SK-N-SH (cell line): Measurements from ENCODE around the gene MALAT1. TPM values are rescaled to one million over a fixed set of nuclear protein-coding genes. Genes with fewer than 3 reads are reported as not detected.

Experiments used
- CHD2 ChIP-seq: fragments of 150-350 bp; IDR thresholded peaks from 2 replicates; pipeline ENCODE4 v1.6.1; 2018; ENCODE audit warnings: low read length; ENCODE audit not compliant: partially characterized antibody
- ELF1 ChIP-seq: IDR thresholded peaks from 2 replicates; pipeline ENCODE4 v1.4.0; 2012
- EP300 ChIP-seq, 2 experiments: IDR thresholded peaks; 2 replicates each; pipeline versions ENCODE4 v1.4.0 to v1.6.1; 2012; ENCODE audit warnings: borderline replicate concordance in 1 of 2, low read depth in 1 of 2, low read length in 1 of 2
- FOSL2 ChIP-seq: IDR thresholded peaks from 2 replicates; pipeline ENCODE4 v1.4.0; 2012; ENCODE audit warnings: low read depth, mild to moderate bottlenecking, moderate library complexity, borderline replicate concordance
- MAX ChIP-seq: IDR thresholded peaks from 2 replicates; pipeline ENCODE4 v1.4.0; 2012; ENCODE audit warnings: low read depth
- MEF2A ChIP-seq: IDR thresholded peaks from 2 replicates; pipeline ENCODE4 v1.4.0; 2012; ENCODE audit warnings: low read depth, borderline replicate concordance
- NFIC ChIP-seq: IDR thresholded peaks from 2 replicates; pipeline ENCODE4 v1.4.0; 2012; ENCODE audit warnings: borderline replicate concordance
- NRF1 ChIP-seq: IDR thresholded peaks from 2 replicates; pipeline ENCODE4 v1.6.1; 2012; ENCODE audit warnings: low read depth, mild to moderate bottlenecking, low read length
- RAD21 ChIP-seq: IDR thresholded peaks from 2 replicates; pipeline ENCODE4 v1.6.1; 2012; ENCODE audit warnings: mild to moderate bottlenecking, low read length
- REST ChIP-seq: IDR thresholded peaks from 2 replicates; pipeline ENCODE4 v1.6.1; 2012; ENCODE audit warnings: mild to moderate bottlenecking, low read depth, low read length, moderate library complexity
- SIN3A ChIP-seq: IDR thresholded peaks from 2 replicates; pipeline ENCODE4 v1.6.1; 2012; ENCODE audit warnings: low read depth, mild to moderate bottlenecking, low read length, moderate library complexity, borderline replicate concordance
- USF1 ChIP-seq: IDR thresholded peaks from 2 replicates; pipeline ENCODE4 v1.4.0; 2012; ENCODE audit warnings: low read depth, borderline replicate concordance
- ZBTB33 ChIP-seq: IDR thresholded peaks from 2 replicates; pipeline ENCODE4 v1.4.0; 2012; ENCODE audit warnings: low read depth, borderline replicate concordance
- polyA plus RNA-seq, 3 experiments: library from polyadenylated mRNA; depleted of rRNA; stranded (reverse); fragments of >200 nt; gene quantifications; 2 replicates each; pipeline ENCODE4 v1.2.3, GENCODE V29; 2012
- TF ChIP-seq, protein P1 (sequence below): fragments of 200-600 bp; sonication (generic); IDR thresholded peaks from 2 replicates; pipeline ENCODE4 v1.6.1; 2017; ENCODE audit warnings: antibody characterized with exemption, mild to moderate bottlenecking, moderate library complexity

Gene MALAT1
- polyA plus RNA-seq, 1 of the 3 experiments (the other 2 are of a cell fraction): 285 TPM

- TF ChIP-seq FOSL2: no peak
- TF ChIP-seq ZBTB33: no peak
- no peak for TF ChIP-seq NRF1
- TF ChIP-seq NFIC: no peak
- TF ChIP-seq, protein P1, sequence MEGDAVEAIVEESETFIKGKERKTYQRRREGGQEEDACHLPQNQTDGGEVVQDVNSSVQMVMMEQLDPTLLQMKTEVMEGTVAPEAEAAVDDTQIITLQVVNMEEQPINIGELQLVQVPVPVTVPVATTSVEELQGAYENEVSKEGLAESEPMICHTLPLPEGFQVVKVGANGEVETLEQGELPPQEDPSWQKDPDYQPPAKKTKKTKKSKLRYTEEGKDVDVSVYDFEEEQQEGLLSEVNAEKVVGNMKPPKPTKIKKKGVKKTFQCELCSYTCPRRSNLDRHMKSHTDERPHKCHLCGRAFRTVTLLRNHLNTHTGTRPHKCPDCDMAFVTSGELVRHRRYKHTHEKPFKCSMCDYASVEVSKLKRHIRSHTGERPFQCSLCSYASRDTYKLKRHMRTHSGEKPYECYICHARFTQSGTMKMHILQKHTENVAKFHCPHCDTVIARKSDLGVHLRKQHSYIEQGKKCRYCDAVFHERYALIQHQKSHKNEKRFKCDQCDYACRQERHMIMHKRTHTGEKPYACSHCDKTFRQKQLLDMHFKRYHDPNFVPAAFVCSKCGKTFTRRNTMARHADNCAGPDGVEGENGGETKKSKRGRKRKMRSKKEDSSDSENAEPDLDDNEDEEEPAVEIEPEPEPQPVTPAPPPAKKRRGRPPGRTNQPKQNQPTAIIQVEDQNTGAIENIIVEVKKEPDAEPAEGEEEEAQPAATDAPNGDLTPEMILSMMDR: peak; percentile 87
- TF ChIP-seq ELF1: no peak
- peak; percentile 16; the same call in 1 of the 2 replicates for TF ChIP-seq MAX
- no peak for TF ChIP-seq SIN3A
- peak; percentile 80 for TF ChIP-seq RAD21
- no peak for TF ChIP-seq USF1
- peak; percentile 29 for TF ChIP-seq CHD2
- TF ChIP-seq REST: no peak
- TF ChIP-seq MEF2A: no peak
- no peak for TF ChIP-seq EP300 (IDR thresholded peaks at IDR 0.05; ENCODE audit: borderline replicate concordance in 1 of 2, low read depth in 1 of 2, low read length in 1 of 2)
Measured at GRCh38 chr11:65540290-65541092, 41.6 kb downstream of the MALAT1 start (continued).
